Esophagus squamous epithelium (tissue), 5 donors: ENCODE results near the gene ANK3. TPM values are rescaled to one million over a fixed set of nuclear protein-coding genes. Genes with fewer than 3 reads are reported as not detected.
A peak's percentile ranks its signal among the peaks of the same experiment; 100 is the strongest.

ENCODE experiments used
- DNase-seq: peaks from one replicate; lab custom pipeline; 2025; lab: John Stamatoyannopoulos, UW
- H3K27ac ChIP-seq, 4 donors: fragments of 200-600 bp; sonication (generic); one replicate each; pipeline ENCODE4 v1.5.1; 2016 to 2019; ENCODE audit warnings: mild to moderate bottlenecking in 1 of 4
- H3K27me3 ChIP-seq, 4 donors: fragments of 200-600 bp; sonication (generic); 1 replicate in 3 of 4; 2 replicates in 1 of 4; pipeline versions ENCODE4 v1.5.1 to v1.6.0; 2017 to 2021; ENCODE audit warnings: antibody characterized with exemption in 1 of 4
- H3K36me3 ChIP-seq, 3 donors: fragments of 200-600 bp; sonication (generic); one replicate each; pipeline ENCODE4 v1.5.1; 2016 to 2019
- H3K4me1 ChIP-seq, 3 donors: fragments of 200-600 bp; sonication (generic); one replicate each; pipeline ENCODE4 v1.5.1; 2017 to 2019
- H3K4me3 ChIP-seq, 4 donors: fragments of 200-600 bp; sonication (generic); 1 replicate in 3 of 4; 2 replicates in 1 of 4; pipeline ENCODE4 v1.5.1; 2016 to 2019; ENCODE audit warnings: mild to moderate bottlenecking in 2 of 4, moderate library complexity in 1 of 4
- H3K9me3 ChIP-seq, 3 donors: fragments of 200-600 bp; sonication (generic); one replicate each; pipeline ENCODE4 v1.5.1; 2016 to 2019
- POLR2A ChIP-seq, 4 donors: fragments of 450-650 bp; IDR thresholded peaks; one replicate each; pipeline ENCODE4 v1.6.1; 2017; ENCODE audit warnings: antibody characterized with exemption in 4 of 4, mild to moderate bottlenecking in 4 of 4, moderate library complexity in 3 of 4
- WGBS, 2 donors: methylation state at CpG; one replicate each; pipeline ENCODE4 v1.1.5; 2018; 5-methylcytosine and 5-hydroxymethylcytosine counted together
- intact Hi-C: fragments of 100-400 bp; cut with DNase I; formaldehyde crosslinking; loops from one replicate; pipeline ENCODE4 v1.15.0; 2022
- total RNA-seq, 4 donors: library from RNA; depleted of rRNA; stranded (reverse); fragments of >200 nt; gene quantifications; one replicate each; pipeline ENCODE4 v1.1.0, GENCODE V29; 2016
- TF ChIP-seq, protein P1 (sequence below), 6 experiments: fragments of 450-650 bp in 4 of 6; fragments of 200-600 bp in 2 of 6; sonication (generic) in 2 of 6; IDR thresholded peaks; one replicate each; pipeline ENCODE4 v1.5.1; 2016 to 2019; ENCODE audit warnings: antibody characterized with exemption in 6 of 6, mild to moderate bottlenecking in 4 of 6, moderate library complexity in 4 of 6
- donor health status: DM: yes; HTN: yes; CAD: no.

Gene ANK3
- total RNA-seq, 4 donors from 2014 or later = 23.1 to 59.1 (median 33.0) TPM

DNA sequence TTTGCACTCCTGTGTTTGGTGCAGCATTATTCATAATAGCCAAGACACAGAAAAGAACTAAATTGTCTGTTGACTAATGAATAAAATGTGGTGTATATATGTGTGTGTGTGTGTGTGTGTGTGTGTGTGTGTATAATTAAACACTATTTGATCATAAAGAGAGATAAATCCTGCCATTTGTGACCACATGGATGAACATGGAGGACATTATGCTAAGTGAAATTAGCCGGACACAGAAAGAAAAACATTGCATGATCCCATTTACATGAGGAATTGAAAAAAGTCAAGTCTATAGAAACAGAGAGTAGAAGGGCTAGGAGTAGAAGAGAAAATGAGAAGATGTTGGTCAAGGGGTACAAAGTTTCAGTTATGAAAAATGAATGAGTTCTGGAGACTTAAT lies 85.9 kb downstream of the ANK3 start:
- WGBS, 2 donors = 88 to 100% methylated on average over 1 of the region's 1 CpG
- no peak overlapping the region for H3K27ac ChIP-seq
- H3K9me3 ChIP-seq = no peaks in the 10 kb centered on the region
- H3K36me3 ChIP-seq = no peaks in the 10 kb centered on the region
- intact Hi-C loops = no loop called here
- no peak for DNase-seq
- H3K27me3 ChIP-seq = no peaks in the 10 kb centered on the region
- no peak for TF ChIP-seq POLR2A (IDR thresholded peaks at IDR 0.05)
- TF ChIP-seq, protein P1, sequence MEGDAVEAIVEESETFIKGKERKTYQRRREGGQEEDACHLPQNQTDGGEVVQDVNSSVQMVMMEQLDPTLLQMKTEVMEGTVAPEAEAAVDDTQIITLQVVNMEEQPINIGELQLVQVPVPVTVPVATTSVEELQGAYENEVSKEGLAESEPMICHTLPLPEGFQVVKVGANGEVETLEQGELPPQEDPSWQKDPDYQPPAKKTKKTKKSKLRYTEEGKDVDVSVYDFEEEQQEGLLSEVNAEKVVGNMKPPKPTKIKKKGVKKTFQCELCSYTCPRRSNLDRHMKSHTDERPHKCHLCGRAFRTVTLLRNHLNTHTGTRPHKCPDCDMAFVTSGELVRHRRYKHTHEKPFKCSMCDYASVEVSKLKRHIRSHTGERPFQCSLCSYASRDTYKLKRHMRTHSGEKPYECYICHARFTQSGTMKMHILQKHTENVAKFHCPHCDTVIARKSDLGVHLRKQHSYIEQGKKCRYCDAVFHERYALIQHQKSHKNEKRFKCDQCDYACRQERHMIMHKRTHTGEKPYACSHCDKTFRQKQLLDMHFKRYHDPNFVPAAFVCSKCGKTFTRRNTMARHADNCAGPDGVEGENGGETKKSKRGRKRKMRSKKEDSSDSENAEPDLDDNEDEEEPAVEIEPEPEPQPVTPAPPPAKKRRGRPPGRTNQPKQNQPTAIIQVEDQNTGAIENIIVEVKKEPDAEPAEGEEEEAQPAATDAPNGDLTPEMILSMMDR (IDR thresholded peaks at IDR 0.05) = no peak
- H3K4me1 ChIP-seq = no peaks in the 10 kb centered on the region
- H3K4me3 ChIP-seq = no peak overlapping the region

- no peak for TF ChIP-seq POLR2A (IDR thresholded peaks at IDR 0.05)
- TF ChIP-seq, protein P1 (IDR thresholded peaks at IDR 0.05) = no peak
- Histone ChIP-seq H3K36me3 (no peaks in the 10 kb centered on the region), H3K27me3 (no peaks in the 10 kb centered on the region), H3K27ac (peak overlapping the region in 2 of 4 donors; percentile 4 to 37), H3K9me3 (no peaks in the 10 kb centered on the region), H3K4me3 (peak overlapping the region in 1 of 4 donors; percentile 23), H3K4me1 (no peaks in the 10 kb centered on the region)
- no peak for DNase-seq
- 76 to 83% methylated on average over 11 of the region's 11 CpGs for WGBS, 2 donors
- intact Hi-C loops = no loop called here
These were observed 89.5 kb downstream of the ANK3 start for GRCh38 chr10:60299961-60300883.

GRCh38 chr10:60299390-60299778 lies 90.3 kb downstream of the ANK3 start:
- TF ChIP-seq POLR2A (IDR thresholded peaks at IDR 0.05) = no peak
- TF ChIP-seq, protein P1 (IDR thresholded peaks at IDR 0.05) = no peak
- Histone ChIP-seq H3K27me3 (no peaks in the 10 kb centered on the region), H3K27ac (no peak overlapping the region), H3K4me3 (no peak overlapping the region), H3K4me1 (no peaks in the 10 kb centered on the region), H3K9me3 (no peaks in the 10 kb centered on the region), H3K36me3 (no peaks in the 10 kb centered on the region)
- WGBS, 2 donors = 68 to 94% methylated on average over 1 of the region's 1 CpG
- no peak for DNase-seq
- intact Hi-C loops = no loop called here

DNA sequence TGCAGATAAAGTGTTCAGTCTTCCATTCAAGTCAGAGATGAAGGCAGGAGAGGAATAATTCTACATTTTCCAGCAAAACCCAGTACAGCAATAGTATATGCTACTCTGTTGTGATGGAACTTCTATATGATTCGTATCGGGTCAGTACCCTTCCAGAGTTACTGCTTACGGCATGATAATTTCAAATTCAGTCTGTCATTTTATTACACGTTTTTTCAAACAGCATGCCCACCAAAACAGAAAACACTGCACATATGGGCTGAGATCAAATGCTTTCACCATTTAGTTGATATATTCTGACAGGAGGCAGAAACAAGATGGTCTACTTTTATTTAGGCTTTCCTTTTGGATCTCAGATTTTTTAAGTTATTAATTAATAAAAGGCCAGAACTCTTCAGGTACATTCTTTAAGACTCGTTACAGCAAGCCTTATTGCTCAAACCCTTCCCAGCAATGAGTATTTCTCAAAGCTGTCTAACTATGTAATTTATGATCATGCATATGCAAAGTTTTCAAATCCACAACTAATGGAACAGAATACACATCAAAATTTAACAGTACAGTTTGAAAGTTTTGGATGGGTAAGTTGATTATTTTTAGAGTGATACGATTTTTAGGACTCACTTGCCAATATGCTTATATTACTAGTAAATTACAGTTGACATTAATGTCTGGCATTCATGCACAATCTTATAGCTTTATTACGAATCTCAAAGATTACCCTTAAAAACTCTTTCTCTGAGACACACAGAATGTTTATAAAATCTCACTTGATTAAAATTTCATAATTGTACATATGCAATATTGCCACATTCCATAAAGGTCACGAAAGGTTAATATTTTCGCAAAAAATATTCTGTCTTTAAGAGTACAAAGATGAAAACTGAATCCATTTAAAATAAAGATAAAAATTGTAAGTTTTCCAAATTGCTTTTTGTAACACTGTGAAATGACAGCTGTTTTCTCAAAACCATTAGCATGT lies 91.0 kb downstream of the ANK3 start:
- no peaks in the 10 kb centered on the region for H3K4me1 ChIP-seq
- intact Hi-C loops = no loop called here
- TF ChIP-seq, protein P1 (IDR thresholded peaks at IDR 0.05) = no peak
- TF ChIP-seq POLR2A (IDR thresholded peaks at IDR 0.05) = no peak
- no peaks in the 10 kb centered on the region for H3K9me3 ChIP-seq
- 75 to 77% methylated on average over 9 of the region's 9 CpGs for WGBS, 2 donors
- no peak overlapping the region for H3K4me3 ChIP-seq
- no peaks in the 10 kb centered on the region for H3K27me3 ChIP-seq
- no peak for DNase-seq
- no peaks in the 10 kb centered on the region for H3K36me3 ChIP-seq
- no peak overlapping the region for H3K27ac ChIP-seq
